ENCODE results near the gene AEBP1.

AEBP1 gene

DNA sequence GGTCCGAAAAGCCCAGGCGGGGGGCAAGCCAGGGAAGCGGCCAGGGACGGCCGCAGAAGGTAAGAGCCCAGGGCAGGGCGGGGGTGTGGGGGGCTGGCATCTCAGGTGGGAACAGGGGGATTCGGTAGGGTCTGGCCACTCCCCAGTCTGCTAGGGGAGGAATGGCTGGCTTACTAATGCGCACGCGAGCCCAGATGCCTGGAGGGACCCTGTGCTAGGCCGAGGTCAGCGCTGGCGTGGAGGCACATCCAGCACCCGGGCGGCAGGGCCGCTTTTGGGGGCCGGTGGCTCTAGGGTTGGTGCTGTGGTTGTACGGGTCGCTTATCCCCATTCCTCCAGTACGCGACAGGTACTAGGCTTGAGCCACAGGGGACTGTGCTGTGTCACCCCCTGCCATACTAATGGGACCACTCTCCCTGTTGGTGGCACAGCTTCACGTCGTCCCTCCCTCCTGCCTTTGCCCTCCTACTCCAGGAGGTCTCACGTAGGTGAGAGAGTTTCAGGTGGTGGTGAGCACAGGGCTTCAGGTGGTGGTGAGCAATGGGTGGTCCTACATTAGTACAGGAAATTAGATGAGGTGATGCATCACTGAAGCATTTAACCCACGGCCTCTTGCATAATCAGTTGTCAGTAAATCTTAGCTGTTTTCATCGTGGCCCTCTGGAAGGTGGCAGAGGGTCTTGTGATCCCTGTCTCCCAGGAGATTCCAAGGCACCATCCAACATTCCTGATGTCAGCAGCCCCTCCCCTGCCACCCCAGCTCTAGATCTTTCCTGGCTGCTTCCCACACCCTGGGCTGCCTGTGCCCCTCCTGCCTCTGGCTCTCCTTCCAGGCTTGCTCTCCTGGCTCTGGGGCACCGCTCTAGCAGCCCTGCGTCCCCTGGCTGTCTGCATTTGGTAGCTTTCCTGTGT lies 971 bp downstream of the AEBP1 start:
- peak; percentile 68 for DNase-seq (ENCODE audit: low spot score)

DNA sequence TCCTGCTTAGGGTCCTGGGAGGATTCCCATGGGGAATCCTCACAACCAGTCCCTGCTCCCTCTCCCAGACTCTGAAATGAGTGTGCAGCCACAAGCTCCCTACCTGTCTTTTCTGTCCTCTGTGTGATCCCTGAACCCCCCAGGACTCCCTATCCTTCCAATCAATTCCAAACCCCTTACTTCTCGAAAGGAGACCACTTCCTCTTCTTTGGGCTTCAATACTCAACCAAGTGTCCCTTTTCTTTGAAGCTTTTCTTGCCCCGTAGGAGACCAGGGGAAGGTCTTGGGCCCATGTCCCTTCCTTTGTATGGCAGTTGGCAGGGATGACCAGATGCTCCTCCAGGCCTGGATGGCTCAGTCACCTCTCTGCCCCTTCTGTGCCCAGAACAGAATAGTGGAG lies 1.7 kb downstream of the AEBP1 start:
- no peak for DNase-seq (ENCODE audit: low spot score)

DNA sequence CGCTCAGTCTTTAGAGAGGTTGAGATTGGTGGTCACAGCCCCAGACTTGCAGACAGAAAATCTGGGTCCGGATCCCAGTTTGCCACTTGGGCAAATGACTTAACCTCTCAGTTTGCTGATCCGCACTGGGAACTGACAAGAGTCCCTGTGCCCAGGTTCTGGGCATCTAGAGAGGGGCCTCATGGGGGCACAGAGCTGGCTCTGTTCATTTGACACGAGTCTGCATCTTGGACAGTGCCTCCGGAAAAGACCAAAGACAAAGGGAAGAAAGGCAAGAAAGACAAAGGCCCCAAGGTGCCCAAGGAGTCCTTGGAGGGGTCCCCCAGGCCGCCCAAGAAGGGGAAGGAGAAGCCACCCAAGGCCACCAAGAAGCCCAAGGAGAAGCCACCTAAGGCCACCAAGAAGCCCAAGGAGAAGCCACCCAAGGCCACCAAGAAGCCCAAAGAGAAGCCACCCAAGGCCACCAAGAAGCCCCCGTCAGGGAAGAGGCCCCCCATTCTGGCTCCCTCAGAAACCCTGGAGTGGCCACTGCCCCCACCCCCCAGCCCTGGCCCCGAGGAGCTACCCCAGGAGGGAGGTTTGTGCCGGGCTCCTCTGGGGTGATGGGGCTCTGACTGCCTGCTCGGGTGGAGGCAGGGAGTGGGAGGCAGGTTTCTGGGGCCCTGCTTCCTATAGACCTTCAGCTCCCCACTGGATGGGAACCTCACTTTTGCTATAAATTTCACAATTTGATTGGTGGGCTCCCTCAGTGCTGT lies 2.3 kb downstream of the AEBP1 start:
- DNase-seq (ENCODE audit: low spot score): no peak

DNA sequence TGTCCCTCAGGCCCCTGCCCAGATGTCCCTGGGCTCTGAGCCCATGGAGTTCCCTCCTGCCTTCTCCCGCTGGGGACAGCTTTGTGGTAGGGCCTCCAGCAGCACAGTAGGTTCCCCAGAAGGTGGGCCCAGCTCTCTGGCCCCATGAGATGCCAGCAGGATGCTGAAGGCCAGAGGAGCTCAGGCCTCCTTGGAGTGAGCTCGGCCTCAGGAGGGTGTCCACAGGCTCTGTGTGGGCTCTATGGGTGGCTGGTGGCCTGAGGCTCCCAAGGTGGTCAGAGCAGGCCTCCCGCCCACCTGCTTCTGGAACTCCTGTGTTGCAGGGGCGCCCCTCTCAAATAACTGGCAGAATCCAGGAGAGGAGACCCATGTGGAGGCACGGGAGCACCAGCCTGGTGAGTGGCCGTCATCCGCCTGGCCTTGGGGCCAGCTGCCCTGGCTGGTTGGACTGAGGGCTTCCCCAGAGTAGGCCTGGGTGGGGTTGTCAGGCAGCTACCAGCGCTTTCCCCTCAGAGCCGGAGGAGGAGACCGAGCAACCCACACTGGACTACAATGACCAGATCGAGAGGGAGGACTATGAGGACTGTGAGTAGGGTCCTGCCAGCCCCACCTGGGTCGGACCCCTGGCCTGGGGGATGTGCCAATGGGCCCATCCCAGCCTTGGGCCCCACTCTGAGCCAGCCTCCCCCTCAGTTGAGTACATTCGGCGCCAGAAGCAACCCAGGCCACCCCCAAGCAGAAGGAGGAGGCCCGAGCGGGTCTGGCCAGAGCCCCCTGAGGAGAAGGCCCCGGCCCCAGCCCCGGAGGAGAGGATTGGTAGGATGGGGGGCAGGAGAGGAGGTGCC lies 3.2 kb downstream of the AEBP1 start:
- no peak for DNase-seq (ENCODE audit: low spot score)

DNA sequence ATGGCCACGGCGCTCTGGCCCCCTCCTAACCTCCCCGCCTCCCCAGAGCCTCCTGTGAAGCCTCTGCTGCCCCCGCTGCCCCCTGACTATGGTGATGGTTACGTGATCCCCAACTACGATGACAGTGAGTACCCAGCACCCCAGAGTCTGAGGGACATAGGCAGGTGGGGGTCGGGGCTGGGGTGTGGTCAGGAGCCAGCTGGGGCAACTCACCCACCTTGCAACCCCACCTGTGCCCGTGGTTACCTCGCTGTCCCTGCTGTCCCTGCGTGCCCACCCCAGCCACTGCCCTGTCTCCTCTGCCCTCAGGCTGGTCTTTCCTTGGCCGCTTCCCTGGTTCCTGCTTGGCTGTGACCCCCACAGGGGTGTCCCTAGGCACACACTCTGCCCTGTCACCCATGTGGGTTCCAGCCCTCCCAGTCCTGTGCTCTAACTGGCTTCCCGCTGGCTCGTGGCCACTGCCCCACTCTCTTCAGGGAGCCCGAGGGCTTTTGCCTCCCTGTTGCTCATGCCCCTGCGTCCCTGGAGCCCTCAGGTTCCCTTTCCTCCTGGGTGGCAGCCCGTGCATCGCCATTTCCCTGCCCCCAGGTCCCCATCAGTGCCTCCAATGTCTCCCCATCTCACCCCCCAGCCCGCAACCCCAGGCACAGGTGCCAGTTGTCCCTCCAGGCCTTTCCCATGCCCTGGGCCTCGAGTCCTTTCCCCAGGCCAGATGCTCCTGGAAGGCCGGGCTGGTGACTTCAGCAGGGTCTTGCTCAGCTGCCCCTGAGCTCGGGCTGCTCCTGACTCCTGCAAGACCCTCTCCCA lies 4.0 kb downstream of the AEBP1 start:
- no peak for DNase-seq (ENCODE audit: low spot score)

DNA sequence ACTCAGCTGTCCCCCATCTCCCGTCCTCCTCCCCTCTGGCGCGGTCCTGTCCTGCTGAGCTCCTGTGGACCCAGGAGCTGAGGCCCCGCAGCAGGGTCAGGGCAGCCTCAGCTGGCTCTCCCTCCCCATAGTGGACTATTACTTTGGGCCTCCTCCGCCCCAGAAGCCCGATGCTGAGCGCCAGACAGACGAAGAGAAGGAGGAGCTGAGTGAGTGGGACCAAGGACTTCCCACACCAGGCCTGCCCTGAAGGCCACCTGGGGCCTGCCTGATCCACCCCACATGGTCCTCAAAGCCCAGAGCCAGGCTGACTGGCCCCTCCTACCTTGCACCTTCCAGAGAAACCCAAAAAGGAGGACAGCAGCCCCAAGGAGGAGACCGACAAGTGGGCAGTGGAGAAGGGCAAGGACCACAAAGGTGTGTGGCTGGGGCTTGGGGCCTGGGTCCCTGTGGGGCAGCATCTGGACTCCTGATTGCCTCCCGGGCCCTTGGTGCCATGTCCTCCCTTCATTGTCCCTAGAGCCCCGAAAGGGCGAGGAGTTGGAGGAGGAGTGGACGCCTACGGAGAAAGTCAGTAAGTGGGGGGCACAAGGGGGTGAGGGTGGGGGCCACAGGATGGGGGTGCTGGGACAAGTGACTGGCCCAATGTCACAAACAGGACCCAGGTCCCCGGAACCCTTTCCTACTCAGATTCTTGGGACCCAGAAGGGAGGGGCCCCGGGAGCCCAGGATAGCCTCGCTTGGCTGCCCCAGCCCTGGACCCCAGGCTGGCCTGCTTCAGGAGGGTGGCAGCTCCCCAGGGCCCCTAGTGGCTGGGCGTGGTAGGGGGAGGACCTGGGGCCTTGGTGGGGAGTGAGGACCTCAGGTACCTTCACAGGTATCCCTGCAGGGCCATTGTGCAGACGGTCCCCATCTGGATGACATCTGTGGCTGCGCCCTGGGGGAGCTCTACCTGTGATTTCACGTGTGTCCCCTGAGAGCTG lies 4.9 kb downstream of the AEBP1 start:
- DNase-seq (ENCODE audit: low spot score): no peak

DNA sequence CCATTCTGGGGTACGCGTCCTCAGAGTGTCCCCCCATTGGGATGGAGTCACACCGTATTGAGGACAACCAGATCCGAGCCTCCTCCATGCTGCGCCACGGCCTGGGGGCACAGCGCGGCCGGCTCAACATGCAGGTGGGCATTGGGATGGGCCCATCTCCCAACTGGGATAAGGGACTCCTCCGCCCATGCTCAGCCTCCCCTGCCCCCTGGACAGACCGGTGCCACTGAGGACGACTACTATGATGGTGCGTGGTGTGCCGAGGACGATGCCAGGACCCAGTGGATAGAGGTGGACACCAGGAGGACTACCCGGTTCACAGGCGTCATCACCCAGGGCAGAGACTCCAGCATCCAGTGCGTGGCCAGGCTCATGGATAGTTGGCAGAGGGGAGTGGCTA lies 5.8 kb downstream of the AEBP1 start:
- no peak for DNase-seq (ENCODE audit: low spot score)

DNA sequence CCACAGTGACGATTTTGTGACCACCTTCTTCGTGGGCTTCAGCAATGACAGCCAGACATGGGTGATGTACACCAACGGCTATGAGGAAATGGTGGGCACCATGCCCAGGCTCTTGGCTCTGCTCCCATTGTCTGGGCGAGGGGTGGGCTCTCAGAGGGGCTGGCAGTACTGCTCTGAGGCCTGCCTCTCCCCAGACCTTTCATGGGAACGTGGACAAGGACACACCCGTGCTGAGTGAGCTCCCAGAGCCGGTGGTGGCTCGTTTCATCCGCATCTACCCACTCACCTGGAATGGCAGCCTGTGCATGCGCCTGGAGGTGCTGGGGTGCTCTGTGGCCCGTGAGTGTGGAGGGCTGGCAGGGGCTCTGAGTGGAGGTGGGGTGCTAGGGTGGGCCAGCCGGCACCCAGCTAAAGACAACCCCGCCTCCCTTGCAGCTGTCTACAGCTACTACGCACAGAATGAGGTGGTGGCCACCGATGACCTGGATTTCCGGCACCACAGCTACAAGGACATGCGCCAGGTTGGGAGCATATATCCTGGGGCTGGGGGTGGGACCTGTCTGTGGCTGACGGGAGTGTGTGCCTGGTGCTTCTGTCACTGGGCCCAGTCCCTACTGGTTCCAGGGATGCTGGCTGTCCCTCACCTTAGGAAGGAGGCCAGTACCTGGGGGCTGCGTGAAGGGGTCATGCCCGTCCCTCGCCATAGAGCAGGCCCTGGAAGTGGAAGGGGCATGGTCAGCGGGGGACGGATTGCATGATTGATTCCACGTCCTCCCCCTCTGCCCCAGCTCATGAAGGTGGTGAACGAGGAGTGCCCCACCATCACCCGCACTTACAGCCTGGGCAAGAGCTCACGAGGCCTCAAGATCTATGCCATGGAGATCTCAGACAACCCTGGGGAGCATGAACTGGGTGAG lies 6.8 kb downstream of the AEBP1 start:
- no peak for DNase-seq (ENCODE audit: low spot score)

DNA sequence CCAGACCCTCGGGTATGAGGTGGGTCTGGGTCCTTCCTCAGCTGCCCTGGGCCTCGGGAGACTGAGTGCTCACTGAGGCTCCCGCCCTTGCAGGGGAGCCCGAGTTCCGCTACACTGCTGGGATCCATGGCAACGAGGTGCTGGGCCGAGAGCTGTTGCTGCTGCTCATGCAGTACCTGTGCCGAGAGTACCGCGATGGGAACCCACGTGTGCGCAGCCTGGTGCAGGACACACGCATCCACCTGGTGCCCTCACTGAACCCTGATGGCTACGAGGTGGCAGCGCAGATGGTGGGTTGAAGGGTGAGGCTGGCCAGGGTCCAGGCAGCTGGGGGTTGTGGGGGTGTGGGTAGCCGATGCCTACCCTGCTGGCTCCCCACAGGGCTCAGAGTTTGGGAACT lies 7.6 kb downstream of the AEBP1 start:
- DNase-seq (ENCODE audit: low spot score): no peak

DNA sequence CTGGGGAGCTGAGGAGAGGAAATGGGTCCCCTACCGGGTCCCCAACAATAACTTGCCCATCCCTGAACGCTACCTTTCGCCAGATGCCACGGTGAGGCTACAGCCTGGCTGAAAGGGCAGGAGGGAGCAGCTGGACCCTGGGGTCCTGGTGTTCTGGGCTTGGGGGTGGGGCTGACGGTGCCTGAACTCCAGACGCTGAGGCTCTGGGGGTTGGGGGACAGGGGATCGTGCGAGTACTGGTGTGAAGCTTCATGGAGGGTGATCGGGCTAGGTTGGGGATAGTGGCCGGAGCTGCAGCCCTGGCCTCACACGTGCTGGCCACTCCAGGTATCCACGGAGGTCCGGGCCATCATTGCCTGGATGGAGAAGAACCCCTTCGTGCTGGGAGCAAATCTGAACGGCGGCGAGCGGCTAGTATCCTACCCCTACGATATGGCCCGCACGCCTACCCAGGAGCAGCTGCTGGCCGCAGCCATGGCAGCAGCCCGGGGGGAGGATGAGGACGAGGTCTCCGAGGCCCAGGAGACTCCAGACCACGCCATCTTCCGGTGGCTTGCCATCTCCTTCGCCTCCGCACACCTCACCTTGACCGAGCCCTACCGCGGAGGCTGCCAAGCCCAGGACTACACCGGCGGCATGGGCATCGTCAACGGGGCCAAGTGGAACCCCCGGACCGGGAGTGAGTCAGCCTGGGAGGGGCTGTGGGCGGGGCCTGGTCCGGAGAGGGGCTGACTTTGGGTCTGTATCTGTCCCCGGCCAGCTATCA lies 8.3 kb downstream of the AEBP1 start:
- no peak for DNase-seq (ENCODE audit: low spot score)

DNA sequence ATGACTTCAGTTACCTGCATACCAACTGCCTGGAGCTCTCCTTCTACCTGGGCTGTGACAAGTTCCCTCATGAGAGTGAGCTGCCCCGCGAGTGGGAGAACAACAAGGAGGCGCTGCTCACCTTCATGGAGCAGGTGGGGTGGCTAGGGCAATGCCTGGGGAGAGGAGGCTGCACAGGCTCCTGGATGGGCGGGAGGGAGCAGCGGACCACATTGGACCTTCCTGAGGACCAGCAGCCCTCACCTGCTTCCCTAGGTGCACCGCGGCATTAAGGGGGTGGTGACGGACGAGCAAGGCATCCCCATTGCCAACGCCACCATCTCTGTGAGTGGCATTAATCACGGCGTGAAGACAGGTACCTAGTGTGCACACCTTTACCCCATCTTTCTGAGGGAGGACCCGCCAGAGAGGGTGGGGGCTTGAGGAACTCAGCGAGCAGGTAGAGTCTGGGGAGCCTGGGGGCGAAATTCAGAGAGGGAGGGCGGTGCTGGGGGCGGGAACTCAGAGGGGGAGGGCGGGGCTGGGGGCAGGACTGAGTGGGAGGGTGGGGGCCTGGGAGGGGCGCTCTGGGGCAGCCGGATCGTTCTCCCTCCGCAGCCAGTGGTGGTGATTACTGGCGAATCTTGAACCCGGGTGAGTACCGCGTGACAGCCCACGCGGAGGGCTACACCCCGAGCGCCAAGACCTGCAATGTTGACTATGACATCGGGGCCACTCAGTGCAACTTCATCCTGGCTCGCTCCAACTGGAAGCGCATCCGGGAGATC lies 9.0 kb downstream of the AEBP1 start:
- DNase-seq (ENCODE audit: low spot score): no peak

DNA sequence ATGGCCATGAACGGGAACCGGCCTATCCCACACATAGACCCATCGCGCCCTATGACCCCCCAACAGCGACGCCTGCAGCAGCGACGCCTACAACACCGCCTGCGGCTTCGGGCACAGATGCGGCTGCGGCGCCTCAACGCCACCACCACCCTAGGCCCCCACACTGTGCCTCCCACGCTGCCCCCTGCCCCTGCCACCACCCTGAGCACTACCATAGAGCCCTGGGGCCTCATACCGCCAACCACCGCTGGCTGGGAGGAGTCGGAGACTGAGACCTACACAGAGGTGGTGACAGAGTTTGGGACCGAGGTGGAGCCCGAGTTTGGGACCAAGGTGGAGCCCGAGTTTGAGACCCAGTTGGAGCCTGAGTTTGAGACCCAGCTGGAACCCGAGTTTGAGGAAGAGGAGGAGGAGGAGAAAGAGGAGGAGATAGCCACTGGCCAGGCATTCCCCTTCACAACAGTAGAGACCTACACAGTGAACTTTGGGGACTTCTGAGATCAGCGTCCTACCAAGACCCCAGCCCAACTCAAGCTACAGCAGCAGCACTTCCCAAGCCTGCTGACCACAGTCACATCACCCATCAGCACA lies 9.7 kb downstream of the AEBP1 start:
- DNase-seq (ENCODE audit: low spot score): no peak

DNA sequence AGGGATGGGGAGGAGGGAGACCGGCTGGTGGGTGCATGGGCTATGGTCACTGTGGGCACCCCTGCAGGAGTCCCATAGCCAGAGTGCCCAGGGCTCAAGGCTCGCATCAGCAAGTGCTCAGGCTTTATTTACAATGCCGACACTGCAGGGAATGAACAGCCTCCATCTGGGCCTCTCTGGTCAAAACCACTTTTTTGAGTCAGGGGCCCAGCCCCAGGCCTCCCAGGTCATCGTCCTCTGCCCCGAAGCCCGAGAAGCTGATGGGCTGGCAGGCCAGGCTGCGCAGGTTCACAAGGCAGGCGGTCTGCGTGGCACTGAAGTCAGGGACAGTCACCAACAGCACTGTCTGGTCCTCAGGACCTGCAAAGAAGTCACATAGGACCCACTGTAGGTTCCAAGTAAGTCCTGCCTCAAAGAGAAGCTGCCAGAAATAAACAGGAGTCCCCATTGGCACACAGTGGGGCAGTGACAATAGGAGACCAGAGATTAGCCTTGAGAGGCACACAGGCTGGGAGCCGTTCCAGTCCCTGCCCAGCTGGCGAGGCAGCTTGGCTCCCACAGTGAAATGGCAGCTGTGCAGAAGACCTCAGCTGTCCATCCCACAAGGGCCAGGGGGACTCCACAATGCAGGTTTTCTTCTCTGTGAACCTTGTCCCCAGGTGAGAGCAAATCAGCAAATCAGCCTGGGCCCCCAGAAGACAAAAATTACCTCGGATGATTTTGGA lies 10.6 kb downstream of the AEBP1 start:
- no peak for DNase-seq (ENCODE audit: low spot score)

DNA sequence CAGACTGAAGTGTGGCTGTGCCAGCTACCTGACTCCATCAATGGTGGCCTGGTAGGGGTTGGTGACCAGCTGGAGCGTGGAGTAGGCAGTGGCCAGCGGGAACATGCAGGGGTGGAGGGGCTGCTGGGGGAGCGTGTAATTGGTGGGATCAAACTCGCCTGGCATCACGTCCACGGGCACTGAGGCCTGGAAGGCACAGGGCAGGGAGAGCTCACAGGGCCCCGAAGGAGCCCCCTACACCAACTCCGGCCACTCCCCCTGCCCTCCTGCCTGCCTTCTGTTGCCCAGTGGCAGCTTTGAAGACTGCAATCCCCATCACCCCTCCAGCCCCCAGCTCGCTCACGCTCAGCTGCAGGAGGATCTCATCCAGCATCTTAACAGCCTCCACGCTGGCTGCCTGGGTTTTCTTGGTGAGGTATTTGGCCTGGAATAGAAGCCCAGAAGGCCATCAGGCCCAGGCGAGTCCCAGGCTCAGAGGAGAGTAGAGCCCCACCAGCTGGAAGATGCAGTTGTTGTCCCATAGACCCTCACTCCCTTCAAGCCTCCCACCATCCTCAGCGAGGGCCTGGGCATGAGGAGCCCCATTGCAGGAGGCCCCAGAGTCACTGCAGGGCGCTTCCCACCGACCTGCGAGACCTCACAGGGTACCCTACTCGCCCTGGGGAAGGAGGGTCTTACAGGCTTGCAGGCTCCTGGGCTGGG lies 12.1 kb downstream of the AEBP1 start:
- no peak for DNase-seq (ENCODE audit: low spot score)

DNA sequence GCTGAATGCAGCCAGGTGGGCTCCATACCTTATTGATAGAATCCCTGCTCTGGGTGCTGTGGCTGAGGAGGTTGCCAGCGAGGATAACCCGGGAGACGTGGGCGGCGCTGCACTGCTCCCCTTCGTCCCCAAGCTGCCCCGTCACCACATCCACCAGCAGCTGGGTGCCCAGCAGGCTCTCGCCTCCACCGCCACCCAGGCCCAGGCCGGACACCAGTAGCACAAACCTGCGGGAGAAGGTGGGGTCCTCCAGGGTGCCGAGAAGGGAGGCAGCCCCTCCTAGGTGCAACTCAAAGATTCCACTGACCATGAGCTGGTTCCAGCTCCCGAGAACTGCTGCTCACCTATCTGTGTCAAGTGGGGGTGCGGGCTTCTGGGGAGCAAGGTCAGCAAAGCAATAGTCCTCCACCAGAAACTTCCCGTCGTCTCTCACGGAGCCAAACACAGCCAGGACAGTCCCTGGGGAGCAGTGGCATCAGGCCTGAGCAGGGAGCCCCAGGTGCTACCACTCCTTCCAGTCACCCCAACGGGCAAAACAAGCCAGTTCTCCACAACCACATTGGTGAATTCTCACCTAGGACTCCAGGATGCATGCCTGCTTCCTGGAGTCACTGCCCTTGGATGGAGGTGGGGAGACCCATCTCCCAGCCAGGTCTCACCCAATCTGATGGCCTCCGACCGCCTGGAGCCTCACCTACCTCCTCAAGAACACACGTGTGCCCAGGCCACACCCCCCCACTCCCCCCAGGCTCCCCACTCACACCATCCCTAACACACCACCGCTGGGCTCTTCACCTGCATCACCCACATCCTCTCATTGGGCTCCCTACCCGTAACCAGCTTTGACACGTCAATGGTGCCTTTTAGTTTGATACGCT lies 12.9 kb downstream of the AEBP1 start:
- no peak for DNase-seq (ENCODE audit: low spot score)
